Skeletal muscle tissue (tissue), 4 donors: ENCODE data around the gene IMMP2L. TPM values are rescaled to one million over a fixed set of nuclear protein-coding genes. Genes with fewer than 3 reads are reported as not detected.
A peak's percentile ranks its signal among the peaks of the same experiment; 100 is the strongest.

ENCODE experiments used
- H3K27ac ChIP-seq: one replicate; pipeline ENCODE4 v1.7.0; 2013; ENCODE audit warnings: mild to moderate bottlenecking, low read depth, low read length, inconsistent platforms
- H3K27me3 ChIP-seq, 3 donors: one replicate each; pipeline ENCODE4 v1.7.0; 2013; ENCODE audit warnings: low read length in 3 of 3; ENCODE audit not compliant: control insufficient read depth in 3 of 3, insufficient read depth in 3 of 3
- H3K36me3 ChIP-seq, 3 donors: one replicate each; pipeline ENCODE4 v1.7.0; 2013; ENCODE audit warnings: low read length in 3 of 3; ENCODE audit not compliant: control insufficient read depth in 3 of 3, insufficient read depth in 3 of 3
- H3K4me1 ChIP-seq, 3 donors: one replicate each; pipeline ENCODE4 v1.7.0; 2013; ENCODE audit warnings: low read length in 3 of 3, mild to moderate bottlenecking in 3 of 3; ENCODE audit not compliant: control insufficient read depth in 3 of 3, insufficient read depth in 3 of 3
- H3K4me3 ChIP-seq, 3 donors: one replicate each; pipeline ENCODE4 v1.7.0; 2013; ENCODE audit warnings: low read length in 3 of 3
- H3K9ac ChIP-seq, 3 donors: one replicate each; pipeline ENCODE4 v1.7.0; 2013; ENCODE audit warnings: low read length in 3 of 3, mild to moderate bottlenecking in 3 of 3, moderate library complexity in 2 of 3, low read depth in 1 of 3
- H3K9me3 ChIP-seq, 3 donors: one replicate each; pipeline ENCODE4 v1.7.0; 2013; ENCODE audit warnings: low read length in 3 of 3; ENCODE audit not compliant: control insufficient read depth in 3 of 3
- total RNA-seq: library from RNA; depleted of rRNA; stranded (reverse); fragments of >200 nt; gene quantifications from one replicate; pipeline ENCODE4 v1.2.3, GENCODE V29; 2014
- donor health status: Osteomylitis.

IMMP2L gene
- total RNA-seq, 1 donor from 2014 or later, result 15.7 TPM

- H3K9me3 ChIP-seq, result no peaks in the 10 kb centered on the region
- no peak overlapping the region for H3K9ac ChIP-seq
- no peaks in the 10 kb centered on the region for H3K36me3 ChIP-seq
- H3K27ac ChIP-seq, result no peak overlapping the region
- no peak overlapping the region for H3K4me3 ChIP-seq
- no peaks in the 10 kb centered on the region for H3K27me3 ChIP-seq
- peaks cover 0 to 2% (median under 1%) of the 10 kb centered on the region in 3 donors for H3K4me1 ChIP-seq
Measured at GRCh38 chr7:111098926-111099250, 463.4 kb downstream of the IMMP2L start.

- H3K4me3 ChIP-seq, result no peak overlapping the region
- H3K4me1 ChIP-seq, result peaks cover 0 to 5% (median 4%) of the 10 kb centered on the region in 3 donors
- H3K9me3 ChIP-seq, result no peaks in the 10 kb centered on the region
- H3K36me3 ChIP-seq, result no peaks in the 10 kb centered on the region
- H3K27me3 ChIP-seq, result no peaks in the 10 kb centered on the region
- no peak overlapping the region for H3K9ac ChIP-seq
- no peak overlapping the region for H3K27ac ChIP-seq
Measured at GRCh38 chr7:111098011-111098925, 464.0 kb downstream of the IMMP2L start.

DNA sequence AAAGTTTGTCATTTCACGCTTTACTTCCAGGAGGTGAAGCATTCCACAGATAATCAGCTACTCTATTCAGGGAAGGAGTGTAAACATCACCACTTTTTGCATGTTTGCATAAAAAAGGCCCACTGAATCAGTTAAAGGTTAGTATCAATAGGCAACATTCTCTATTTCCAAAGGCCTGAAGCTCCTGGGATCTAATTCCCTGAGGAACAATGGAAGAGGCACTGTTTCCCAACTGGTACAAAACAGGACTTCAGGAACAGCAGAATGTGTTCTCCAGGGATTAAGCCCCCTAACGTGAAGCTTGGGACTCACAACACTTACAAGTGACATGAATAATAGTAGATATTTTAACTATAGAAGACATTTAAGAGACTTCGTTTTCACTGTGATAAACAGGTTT lies 465.3 kb downstream of the IMMP2L start:
- Histone ChIP-seq H3K27ac (no peak overlapping the region), H3K9me3 (no peaks in the 10 kb centered on the region), H3K4me3 (no peak overlapping the region), H3K36me3 (no peaks in the 10 kb centered on the region), H3K27me3 (no peaks in the 10 kb centered on the region), H3K4me1 (peaks cover 4 to 16% (median 14%) of the 10 kb centered on the region in 3 donors), H3K9ac (no peak overlapping the region)

DNA sequence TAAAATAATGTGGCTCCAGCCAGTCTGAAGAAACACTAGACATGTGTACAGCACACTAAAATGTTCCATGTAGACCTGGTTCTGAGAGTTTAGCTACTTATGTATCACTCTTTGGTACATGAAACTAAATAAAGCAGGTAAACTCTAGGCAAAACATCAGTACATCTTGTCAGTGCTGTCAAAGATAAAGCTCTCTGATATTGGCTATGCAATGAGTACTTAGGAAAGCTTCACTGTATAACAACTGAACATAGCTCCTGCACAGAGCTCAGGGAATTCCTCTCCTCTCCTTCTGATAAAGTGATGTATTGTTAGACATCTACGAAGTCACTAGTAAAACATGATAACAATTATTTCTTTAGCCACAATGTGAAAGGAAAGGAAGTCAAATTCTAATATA lies 467.9 kb downstream of the IMMP2L start:
- peaks cover 13 to 25% (median 18%) of the 10 kb centered on the region in 3 donors for H3K4me1 ChIP-seq
- no peaks in the 10 kb centered on the region for H3K27me3 ChIP-seq
- H3K27ac ChIP-seq, result no peak overlapping the region
- H3K36me3 ChIP-seq, result no peaks in the 10 kb centered on the region
- no peak overlapping the region for H3K9ac ChIP-seq
- no peaks in the 10 kb centered on the region for H3K9me3 ChIP-seq
- no peak overlapping the region for H3K4me3 ChIP-seq

- Histone ChIP-seq H3K4me3 (no peak overlapping the region), H3K9me3 (no peaks in the 10 kb centered on the region), H3K36me3 (no peaks in the 10 kb centered on the region), H3K27me3 (no peaks in the 10 kb centered on the region), H3K9ac (no peak overlapping the region), H3K4me1 (peaks cover 13 to 23% (median 18%) of the 10 kb centered on the region in 3 donors), H3K27ac (no peak overlapping the region)
Measured at GRCh38 chr7:111093496-111093895, 468.8 kb downstream of the IMMP2L start.

- Histone ChIP-seq H3K27ac (no peak overlapping the region), H3K36me3 (no peaks in the 10 kb centered on the region), H3K4me3 (peak overlapping the region in 1 of 3 donors; percentile 76), H3K9ac (peak overlapping the region in 1 of 3 donors; percentile 24), H3K9me3 (no peaks in the 10 kb centered on the region), H3K27me3 (no peaks in the 10 kb centered on the region), H3K4me1 (peaks cover 13 to 23% (median 18%) of the 10 kb centered on the region in 3 donors)
Measured at GRCh38 chr7:111092406-111093236, 469.7 kb downstream of the IMMP2L start.

- Histone ChIP-seq H3K36me3 (no peaks in the 10 kb centered on the region), H3K4me1 (peaks cover 13 to 23% (median 18%) of the 10 kb centered on the region in 3 donors), H3K4me3 (peak overlapping the region; percentile 58 to 76 (median 67)), H3K9me3 (no peaks in the 10 kb centered on the region), H3K9ac (peak overlapping the region; percentile 45 to 63 (median 60)), H3K27ac (no peak overlapping the region), H3K27me3 (no peaks in the 10 kb centered on the region)
Measured at GRCh38 chr7:111091593-111092358, 470.5 kb downstream of the IMMP2L start.

DNA sequence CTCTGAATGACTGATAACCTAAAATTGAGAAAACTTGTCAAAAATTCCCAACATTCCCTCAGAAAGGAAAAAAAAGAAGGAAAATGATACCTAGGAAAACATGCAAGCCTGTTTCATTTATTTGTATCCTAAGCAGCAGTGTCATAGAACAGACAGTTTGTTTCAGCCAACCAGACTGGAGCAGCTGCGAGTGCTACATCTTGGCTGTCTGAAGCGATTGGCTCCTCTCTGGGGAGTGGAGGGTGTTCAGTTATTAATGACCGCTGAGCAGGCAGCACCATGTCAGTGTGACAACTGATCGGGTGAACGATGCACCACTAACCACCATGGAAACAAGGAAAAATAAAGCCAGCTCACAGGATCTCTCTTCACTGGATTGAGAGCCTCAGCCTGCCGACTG lies 471.4 kb downstream of the IMMP2L start, which contains the start of gene LRRN3:
Gene LRRN3, plus strand, starts transcription at position 282 of the 400 bp plus-strand sequence. CDS start 31,646 bp downstream, outside the sequence.
- H3K9ac ChIP-seq, result peak within 1 kb of the TSS; percentile 58 to 63 (median 60)
- H3K4me1 ChIP-seq, result peaks cover 13 to 23% (median 18%) of the 10 kb centered on the region in 3 donors
- no peaks in the 10 kb centered on the region for H3K27me3 ChIP-seq
- H3K9me3 ChIP-seq, result no peaks in the 10 kb centered on the region
- peak within 1 kb of the TSS; percentile 58 to 76 (median 67) for H3K4me3 ChIP-seq
- H3K36me3 ChIP-seq, result no peaks in the 10 kb centered on the region
- H3K27ac ChIP-seq, result no peak within 1 kb of the TSS

- Histone ChIP-seq H3K4me3 (no peak overlapping the region), H3K9ac (no peak overlapping the region), H3K4me1 (peaks cover 13 to 23% (median 18%) of the 10 kb centered on the region in 3 donors), H3K27ac (no peak overlapping the region), H3K36me3 (no peaks in the 10 kb centered on the region), H3K27me3 (no peaks in the 10 kb centered on the region), H3K9me3 (no peaks in the 10 kb centered on the region)
Measured at GRCh38 chr7:111089822-111090426, 472.4 kb downstream of the IMMP2L start.
